HepG2 (cell line): ENCODE measurements around the gene ASIC3. TPM values are rescaled to one million over a fixed set of nuclear protein-coding genes. Genes with fewer than 3 reads are reported as not detected.
A peak's percentile ranks its signal among the peaks of the same experiment; 100 is the strongest.

ENCODE experiments used
- AGO1 ChIP-seq: fragments of 200-400 bp; formaldehyde crosslinking; IDR thresholded peaks from 2 replicates; pipeline ENCODE4 v1.6.1; 2017; ENCODE audit warnings: mild to moderate bottlenecking, low read depth, low read length, moderate library complexity; ENCODE audit not compliant: poor library complexity, severe bottlenecking
- ARNT ChIP-seq: fragments of 450-650 bp; IDR thresholded peaks from 2 replicates; pipeline ENCODE4 v1.6.1; 2017
- ATF2 ChIP-seq: sonication (generic); formaldehyde crosslinking; IDR thresholded peaks from 2 replicates; pipeline ENCODE4 v1.4.0; 2020; ENCODE audit warnings: missing genetic modification reagents
- CCDC6 ChIP-seq: sonication (generic); formaldehyde crosslinking; IDR thresholded peaks from 2 replicates; pipeline ENCODE4 v1.8.1; 2022; ENCODE audit warnings: mild to moderate bottlenecking, missing genetic modification reagents, moderate library complexity
- CEBPB ChIP-seq: IDR thresholded peaks from 2 replicates; pipeline ENCODE4 v1.6.1; 2011; ENCODE audit warnings: low read depth, low read length, improper control_type of control experiment, borderline replicate concordance
- DNMT3B ChIP-seq: conservative IDR thresholded peaks from 2 replicates; pipeline ENCODE4 v1.6.1; 2016; ENCODE audit warnings: missing biosample characterization, control low read depth
- ELF4 ChIP-seq: sonication (generic); formaldehyde crosslinking; IDR thresholded peaks from 2 replicates; pipeline ENCODE4 v1.5.0; 2020; ENCODE audit warnings: missing genetic modification reagents, mild to moderate bottlenecking, moderate library complexity, borderline replicate concordance
- FOXO1 ChIP-seq: sonication (generic); formaldehyde crosslinking; IDR thresholded peaks from 2 replicates; pipeline ENCODE4 v1.4.0; 2020; ENCODE audit warnings: missing genetic modification reagents
- GPN1 ChIP-seq: sonication (generic); formaldehyde crosslinking; IDR thresholded peaks from 2 replicates; pipeline ENCODE4 v1.5.1; 2020; ENCODE audit warnings: missing genetic modification reagents, borderline replicate concordance
- HOXA9 ChIP-seq: sonication (generic); formaldehyde crosslinking; IDR thresholded peaks from 2 replicates; pipeline ENCODE4 v1.8.1; 2022; ENCODE audit warnings: missing genetic modification reagents, mild to moderate bottlenecking, moderate library complexity, borderline replicate concordance
- NKX3-1 ChIP-seq: sonication (generic); formaldehyde crosslinking; IDR thresholded peaks from 2 replicates; pipeline ENCODE4 v1.5.0; 2020; ENCODE audit warnings: missing genetic modification reagents
- PCBP1 ChIP-seq: fragments of 200-400 bp; formaldehyde crosslinking; IDR thresholded peaks from 2 replicates; pipeline ENCODE4 v1.6.1; 2017; ENCODE audit warnings: mild to moderate bottlenecking, low read depth, low read length, borderline replicate concordance
- PHB2 ChIP-seq: fragments of 450-650 bp; IDR thresholded peaks from 2 replicates; pipeline ENCODE4 v1.6.1; 2018; ENCODE audit not compliant: partially characterized antibody
- SMAD1 ChIP-seq: sonication (generic); formaldehyde crosslinking; IDR thresholded peaks from 2 replicates; pipeline ENCODE4 v1.4.0; 2020; ENCODE audit warnings: missing genetic modification reagents, low read depth, mild to moderate bottlenecking, borderline replicate concordance
- U2AF1 ChIP-seq: fragments of 200-400 bp; formaldehyde crosslinking; optimal IDR thresholded peaks from 2 replicates; pipeline ENCODE3; 2017; ENCODE audit warnings: mild to moderate bottlenecking, low read depth, low read length
- ZC3H13 ChIP-seq: sonication (generic); formaldehyde crosslinking; IDR thresholded peaks from 2 replicates; pipeline ENCODE4 v1.8.1; 2023; ENCODE audit warnings: mild to moderate bottlenecking, missing genetic modification reagents, moderate library complexity
- ZHX1 ChIP-seq: sonication (generic); formaldehyde crosslinking; IDR thresholded peaks from 2 replicates; pipeline ENCODE4 v1.8.1; 2022; ENCODE audit warnings: low read depth, mild to moderate bottlenecking, missing genetic modification reagents
- ZMYM3 ChIP-seq: sonication (generic); formaldehyde crosslinking; IDR thresholded peaks from 2 replicates; pipeline ENCODE4 v1.5.1; 2020; ENCODE audit warnings: mild to moderate bottlenecking, missing genetic modification reagents
- ZNF296 ChIP-seq: sonication (generic); formaldehyde crosslinking; conservative IDR thresholded peaks from 2 replicates; pipeline ENCODE4 v1.5.0; 2020; ENCODE audit warnings: mild to moderate bottlenecking, missing genetic modification reagents
- ZNF414 ChIP-seq: sonication (generic); formaldehyde crosslinking; IDR thresholded peaks from 2 replicates; pipeline ENCODE4 v1.5.0; 2020; ENCODE audit warnings: missing genetic modification reagents
- ZNF746 ChIP-seq: sonication (generic); formaldehyde crosslinking; IDR thresholded peaks from 2 replicates; pipeline ENCODE4 v1.8.0; 2022; ENCODE audit warnings: mild to moderate bottlenecking, missing genetic modification reagents
- ZNF775 ChIP-seq: sonication (generic); formaldehyde crosslinking; IDR thresholded peaks from 2 replicates; pipeline ENCODE4 v1.4.0; 2020; ENCODE audit warnings: missing genetic modification reagents, mild to moderate bottlenecking, moderate library complexity, borderline replicate concordance
- ZNF780A ChIP-seq: sonication (generic); formaldehyde crosslinking; IDR thresholded peaks from 2 replicates; pipeline ENCODE4 v1.8.0; 2022; ENCODE audit warnings: mild to moderate bottlenecking, missing genetic modification reagents, moderate library complexity
- ZXDC ChIP-seq: sonication (generic); formaldehyde crosslinking; IDR thresholded peaks from 2 replicates; pipeline ENCODE4 v1.5.0; 2020; ENCODE audit warnings: mild to moderate bottlenecking, missing genetic modification reagents
- polyA plus RNA-seq, 8 experiments: library from polyadenylated mRNA; depleted of rRNA in 3 of 8; stranded (reverse) in 7 of 8; unstranded in 1 of 8; fragments of >200 nt; fragmentation: Illumina TruSeq in 4 of 8; extraction: Trizol in 4 of 8; gene quantifications; 2 replicates each; pipeline versions ENCODE4 v1.2.1 to v1.2.3, GENCODE V29; 2011 to 2016; ENCODE audit warnings: low read depth in 4 of 8, missing spikeins in 1 of 8, mixed read lengths in 1 of 8; ENCODE audit not compliant: insufficient read depth in 1 of 8
- total RNA-seq, 5 experiments: library from RNA; depleted of rRNA; stranded (reverse); fragments of >200 nt; fragmentation: Illumina TruSeq; extraction: Trizol; gene quantifications; 2 replicates each; pipeline ENCODE4 v1.2.3, GENCODE V29; 2016; ENCODE audit warnings: low read depth in 1 of 5

Gene ASIC3
- total and polyA plus RNA-seq, 2 of the 13 experiments (the other 11 are each of a cell fraction or from before 2014, with no cell fraction given): 0.51 TPM; not detected in 1

- TF ChIP-seq SMAD1 (CRISPR knock-in tag) (no peak), ZNF775 (CRISPR knock-in tag) (no peak), ZMYM3 (no peak), ATF2 (CRISPR knock-in tag) (0 out of 2 replicates have a peak, but pooled peaks have one; percentile 30), ZNF780A (CRISPR knock-in tag) (no peak), ZNF414 (CRISPR knock-in tag) (no peak), ZNF746 (no peak), ELF4 (CRISPR knock-in tag) (no peak), ARNT (no peak), PCBP1 (0 out of 2 replicates have a peak, but pooled peaks have one; percentile 49), NKX3-1 (CRISPR knock-in tag) (no peak), PHB2 (no peak), ZHX1 (CRISPR knock-in tag) (no peak), ZNF296 (CRISPR knock-in tag) (no peak), DNMT3B (CRISPR knock-in tag) (no peak), CEBPB (no peak), AGO1 (no peak), CCDC6 (CRISPR knock-in tag) (no peak), U2AF1 (no peak), HOXA9 (CRISPR knock-in tag) (no peak), FOXO1 (no peak), ZC3H13 (CRISPR knock-in tag) (no peak; the same call in 1 of the 2 replicates), GPN1 (CRISPR knock-in tag) (no peak), ZXDC (CRISPR knock-in tag) (no peak)
Observed at GRCh38 chr7:151017953-151018420, 30.3 kb upstream of the ASIC3 start (continued).
